Lower leg skin (tissue), 4 donors: Measurements from ENCODE around the gene DLGAP3. TPM values are rescaled to one million over a fixed set of nuclear protein-coding genes. Genes with fewer than 3 reads are reported as not detected.

Experiments
- DNase-seq, 2 donors: peaks; one replicate each; pipeline ENCODE4 v3.0.0-alpha.2; 2019; ENCODE audit warnings: low spot score in 2 of 2
- H3K4me3 ChIP-seq: fragments of 200-600 bp; sonication (generic); 2 replicates; pipeline ENCODE4 v1.5.1; 2017; ENCODE audit warnings: mild to moderate bottlenecking, low read depth; ENCODE audit not compliant: poor library complexity, severe bottlenecking
- POLR2A ChIP-seq, 2 donors: fragments of 450-650 bp; IDR thresholded peaks; one replicate each; pipeline ENCODE4 v1.6.1; 2016 to 2017; ENCODE audit warnings: antibody characterized with exemption in 2 of 2, mild to moderate bottlenecking in 1 of 2, moderate library complexity in 1 of 2
- WGBS, 2 donors: methylation state at CpG; one replicate each; pipeline ENCODE4 v1.1.5; 2018; 5-methylcytosine and 5-hydroxymethylcytosine counted together
- intact Hi-C: fragments of 100-400 bp; cut with DNase I; formaldehyde crosslinking; loops from one replicate; pipeline ENCODE4 v1.15.0; 2023; ENCODE audit warnings: low total_unique reads
- total RNA-seq, 4 donors: library from RNA; depleted of rRNA; stranded (reverse); fragments of >200 nt; gene quantifications; one replicate each; pipeline ENCODE4 v1.1.0, GENCODE V29; 2016
- TF ChIP-seq, protein P1 (sequence below), 3 donors: fragments of 450-650 bp; IDR thresholded peaks; one replicate each; pipeline ENCODE4 v1.5.1; 2016; ENCODE audit warnings: antibody characterized with exemption in 3 of 3, mild to moderate bottlenecking in 3 of 3, moderate library complexity in 2 of 3

Gene DLGAP3
- total RNA-seq, 4 donors from 2014 or later: 0.07 to 0.19 TPM; not detected in 2

DNA sequence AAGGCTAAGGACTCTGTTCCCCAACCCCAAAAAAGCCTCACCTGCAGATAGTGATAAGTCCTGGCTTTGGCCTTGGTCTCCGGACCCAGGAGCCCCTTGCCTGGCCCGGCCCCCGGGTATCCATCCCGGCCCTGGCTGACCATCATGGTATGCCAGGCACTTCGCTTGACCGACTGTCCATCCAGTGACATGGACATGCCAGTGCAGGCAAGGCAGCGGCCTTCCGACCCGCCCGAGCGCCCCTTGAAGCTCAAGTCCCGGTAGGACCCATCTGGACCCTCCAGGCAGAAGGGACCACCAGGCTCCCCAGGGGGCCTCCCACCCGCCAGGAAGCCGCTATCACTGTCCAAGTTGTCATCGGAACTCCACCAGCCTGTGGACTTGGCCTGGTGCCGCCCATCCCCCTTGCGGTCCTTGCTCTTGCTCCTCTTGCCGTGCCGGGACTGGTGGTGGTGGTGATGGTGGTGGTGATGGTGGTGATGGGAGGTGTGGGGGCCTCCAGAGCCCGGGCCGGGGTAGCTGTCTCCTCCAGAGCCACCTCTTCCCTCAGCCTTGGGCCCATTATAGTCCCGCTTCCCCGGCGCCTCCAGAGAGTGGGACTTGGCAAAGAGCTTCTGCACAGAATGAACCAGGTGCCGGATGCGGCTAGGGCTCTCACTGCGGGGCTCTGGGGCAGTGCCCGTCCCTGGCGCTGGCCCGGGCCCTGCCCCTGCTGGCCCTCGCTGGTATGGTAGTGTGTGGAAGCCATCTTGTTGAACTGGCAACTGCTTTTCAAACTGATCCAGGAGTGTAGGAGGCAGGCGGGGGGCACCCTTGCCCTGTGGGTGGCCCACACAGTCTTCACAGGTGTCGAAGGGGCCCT, 25.0 kb downstream of the DLGAP3 start:
- TF ChIP-seq POLR2A (IDR thresholded peaks at IDR 0.05): no peak
- TF ChIP-seq, protein P1, sequence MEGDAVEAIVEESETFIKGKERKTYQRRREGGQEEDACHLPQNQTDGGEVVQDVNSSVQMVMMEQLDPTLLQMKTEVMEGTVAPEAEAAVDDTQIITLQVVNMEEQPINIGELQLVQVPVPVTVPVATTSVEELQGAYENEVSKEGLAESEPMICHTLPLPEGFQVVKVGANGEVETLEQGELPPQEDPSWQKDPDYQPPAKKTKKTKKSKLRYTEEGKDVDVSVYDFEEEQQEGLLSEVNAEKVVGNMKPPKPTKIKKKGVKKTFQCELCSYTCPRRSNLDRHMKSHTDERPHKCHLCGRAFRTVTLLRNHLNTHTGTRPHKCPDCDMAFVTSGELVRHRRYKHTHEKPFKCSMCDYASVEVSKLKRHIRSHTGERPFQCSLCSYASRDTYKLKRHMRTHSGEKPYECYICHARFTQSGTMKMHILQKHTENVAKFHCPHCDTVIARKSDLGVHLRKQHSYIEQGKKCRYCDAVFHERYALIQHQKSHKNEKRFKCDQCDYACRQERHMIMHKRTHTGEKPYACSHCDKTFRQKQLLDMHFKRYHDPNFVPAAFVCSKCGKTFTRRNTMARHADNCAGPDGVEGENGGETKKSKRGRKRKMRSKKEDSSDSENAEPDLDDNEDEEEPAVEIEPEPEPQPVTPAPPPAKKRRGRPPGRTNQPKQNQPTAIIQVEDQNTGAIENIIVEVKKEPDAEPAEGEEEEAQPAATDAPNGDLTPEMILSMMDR (IDR thresholded peaks at IDR 0.05): no peak
- DNase-seq: no peak
- intact Hi-C loops: no loop called here
- WGBS, 2 donors: 89 to 91% methylated on average over 25 of the region's 33 CpGs
- no peak overlapping the region for H3K4me3 ChIP-seq

DNA sequence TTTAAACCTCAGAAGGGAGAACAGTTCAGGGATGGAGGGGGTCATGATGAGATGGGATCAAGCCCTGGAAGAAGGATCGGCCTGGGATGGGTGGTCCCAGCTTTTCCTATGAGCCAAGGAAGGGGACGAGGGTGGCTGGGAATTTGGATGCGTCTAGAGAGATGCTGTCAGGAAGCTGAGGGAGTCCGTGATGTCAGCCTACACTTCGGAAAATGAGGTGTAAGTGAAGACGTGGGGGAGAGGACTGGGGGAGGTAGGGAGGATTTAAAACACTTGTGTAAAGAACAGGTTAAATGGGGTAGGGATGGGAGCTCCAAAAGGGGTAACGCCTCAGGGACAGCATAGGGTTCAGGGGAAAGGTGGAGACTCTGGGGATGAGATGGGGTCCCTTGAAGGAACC, 27.5 kb downstream of the DLGAP3 start:
- TF ChIP-seq, protein P1 (IDR thresholded peaks at IDR 0.05): no peak
- TF ChIP-seq POLR2A (IDR thresholded peaks at IDR 0.05): no peak
- no peak overlapping the region for H3K4me3 ChIP-seq
- no peak for DNase-seq
- intact Hi-C loops: no loop called here
- 69 to 79% methylated on average over 7 of the region's 7 CpGs for WGBS, 2 donors

DNA sequence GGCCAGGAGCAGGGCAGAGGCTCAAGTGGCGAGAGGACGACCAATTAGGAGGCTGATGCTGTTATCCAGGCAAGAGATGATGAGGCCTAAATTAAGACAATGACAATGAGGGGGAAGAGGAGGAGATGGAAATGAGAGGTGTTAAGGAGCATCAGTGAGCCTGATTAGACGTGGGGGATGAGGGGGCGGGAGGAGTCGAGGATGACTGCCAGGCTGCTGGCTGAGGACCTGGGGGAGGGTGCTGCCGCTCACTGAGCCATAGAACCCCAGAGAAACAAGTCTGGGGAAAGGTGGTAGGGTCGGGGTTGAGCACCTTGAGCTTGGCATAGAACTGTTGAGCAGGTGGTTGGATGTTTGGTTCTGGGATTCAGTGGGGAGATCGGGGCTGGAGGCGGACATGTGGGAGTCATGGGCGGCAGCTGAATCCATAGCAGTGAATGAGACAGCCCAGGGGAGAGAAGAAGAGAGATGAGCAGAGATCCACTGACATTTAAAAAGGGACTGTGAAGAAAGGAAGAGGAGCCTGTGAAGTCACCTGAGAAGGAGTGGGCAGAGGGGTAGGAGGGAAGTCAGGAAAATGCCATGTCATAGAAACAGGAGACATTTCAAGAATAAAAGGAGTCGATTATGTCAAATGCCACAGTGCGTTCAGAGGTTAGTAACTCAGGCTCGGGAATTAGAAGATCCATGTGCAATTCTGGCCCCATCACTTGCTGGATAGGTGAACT, 28.5 kb downstream of the DLGAP3 start:
- intact Hi-C loops: no loop called here
- TF ChIP-seq POLR2A (IDR thresholded peaks at IDR 0.05): no peak
- TF ChIP-seq, protein P1 (IDR thresholded peaks at IDR 0.05): no peak
- no peak overlapping the region for H3K4me3 ChIP-seq
- DNase-seq: no peak
- 70 to 78% methylated on average over 13 of the region's 13 CpGs for WGBS, 2 donors

DNA sequence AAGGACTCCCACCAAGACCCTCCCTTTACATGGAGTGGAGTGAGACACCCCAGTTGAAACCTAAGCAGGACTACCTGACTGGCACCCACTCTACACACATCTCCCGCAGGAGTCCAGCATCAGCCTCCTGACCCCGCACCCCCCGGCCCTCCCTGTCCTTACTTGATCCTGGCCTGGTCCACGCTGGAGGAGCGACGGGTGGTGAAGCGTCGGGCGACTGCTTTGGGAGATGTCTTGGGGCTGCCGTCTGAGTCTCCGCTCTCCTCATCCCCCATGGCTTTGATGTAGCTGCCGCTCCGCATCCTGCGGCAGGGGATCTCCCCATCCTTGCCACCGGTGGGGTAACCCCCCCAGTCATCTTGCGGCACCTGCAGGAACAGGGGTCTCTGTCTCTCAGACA, 29.5 kb downstream of the DLGAP3 start:
- 92% methylated on average over 14 to 16 of the region's 16 CpGs for WGBS, 2 donors
- no peak overlapping the region for H3K4me3 ChIP-seq
- DNase-seq: no peak
- TF ChIP-seq, protein P1 (IDR thresholded peaks at IDR 0.05): no peak
- TF ChIP-seq POLR2A (IDR thresholded peaks at IDR 0.05): no peak
- intact Hi-C loops: no loop called here

DNA sequence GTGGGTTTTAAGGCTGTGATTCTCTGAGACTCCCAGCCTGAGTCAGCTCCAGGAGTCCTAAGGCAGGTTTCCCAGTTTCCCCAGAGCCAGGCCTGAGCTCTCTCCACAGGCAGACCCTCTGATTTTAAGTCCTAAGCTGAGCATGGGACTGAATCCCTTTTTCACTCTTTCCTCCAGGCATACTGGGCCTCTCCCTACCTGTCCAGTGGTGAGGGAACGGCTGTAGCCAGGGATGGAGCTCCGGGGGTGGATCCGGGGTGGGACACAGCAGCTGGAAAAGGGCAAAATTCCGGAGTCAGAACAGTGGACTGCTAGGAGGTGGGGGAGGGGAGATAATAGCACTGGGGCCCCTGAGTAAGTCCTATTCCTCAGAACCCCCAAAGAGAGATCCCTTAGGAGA, 30.0 kb downstream of the DLGAP3 start:
- no peak overlapping the region for H3K4me3 ChIP-seq
- WGBS, 2 donors: 84 to 92% methylated on average over 4 of the region's 4 CpGs
- TF ChIP-seq, protein P1 (IDR thresholded peaks at IDR 0.05): no peak
- no peak for TF ChIP-seq POLR2A (IDR thresholded peaks at IDR 0.05)
- intact Hi-C loops: no loop called here
- no peak for DNase-seq
